NT2/D1 (cell line): ENCODE results near the gene OPN3.

Source experiments
- SUZ12 ChIP-seq: IDR thresholded peaks from 2 replicates; pipeline ENCODE4 v1.6.1; 2011; ENCODE audit not compliant: insufficient read length, insufficient read depth; ENCODE audit errors: extremely low read depth
- YY1 ChIP-seq: IDR thresholded peaks from 2 replicates; pipeline ENCODE4 v1.6.1; 2011; ENCODE audit not compliant: insufficient read length, insufficient read depth

DNA sequence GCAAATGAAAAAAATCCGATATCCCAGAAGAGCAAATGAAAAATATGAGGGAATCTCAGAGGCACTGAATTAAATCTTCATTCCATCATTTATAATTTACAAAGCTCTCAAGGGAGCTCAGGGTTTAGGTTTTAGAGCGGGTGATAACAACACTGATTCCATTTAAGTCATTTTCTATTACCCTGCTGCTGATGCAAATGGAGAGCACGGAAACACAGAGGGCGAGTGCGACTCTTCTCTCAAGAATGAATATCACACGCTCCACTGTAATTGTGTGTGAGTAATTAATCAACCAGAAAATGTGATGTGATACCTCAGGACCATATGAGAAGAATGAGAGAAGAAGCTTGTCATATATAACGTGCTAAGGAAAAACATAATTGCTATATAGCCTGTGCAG lies 22.7 kb downstream of the OPN3 start:
- TF ChIP-seq YY1 (no peak), SUZ12 (no peak)
